WTC11 (cell line): ENCODE data around the gene SPTBN4.

Experiments
- CTCF ChIP-seq: fragments of 200-600 bp; IDR thresholded peaks from 2 replicates; pipeline ENCODE4 v1.8.0; 2022; ENCODE audit warnings: antibody characterized with exemption
- TF ChIP-seq, protein P1 (sequence below): sonication (generic); formaldehyde crosslinking; IDR thresholded peaks from 2 replicates; pipeline ENCODE4 v1.8.0; 2022; ENCODE audit warnings: mild to moderate bottlenecking, missing genetic modification reagents

- TF ChIP-seq, protein P1, sequence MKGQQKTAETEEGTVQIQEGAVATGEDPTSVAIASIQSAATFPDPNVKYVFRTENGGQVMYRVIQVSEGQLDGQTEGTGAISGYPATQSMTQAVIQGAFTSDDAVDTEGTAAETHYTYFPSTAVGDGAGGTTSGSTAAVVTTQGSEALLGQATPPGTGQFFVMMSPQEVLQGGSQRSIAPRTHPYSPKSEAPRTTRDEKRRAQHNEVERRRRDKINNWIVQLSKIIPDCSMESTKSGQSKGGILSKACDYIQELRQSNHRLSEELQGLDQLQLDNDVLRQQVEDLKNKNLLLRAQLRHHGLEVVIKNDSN (CRISPR knock-in tag) = no peak
- TF ChIP-seq CTCF = no peak
Measured at GRCh38 chr19:40616178-40616577, 149.4 kb downstream of the SPTBN4 start.
